ENCODE results near the gene VMO1. TPM values are rescaled to one million over a fixed set of nuclear protein-coding genes. Genes with fewer than 3 reads are reported as not detected.

Gene VMO1
- total and polyA plus RNA-seq, 2 donors (not counting 3 experiments of a cell fraction or from before 2014, with no cell fraction given) = 0.23 TPM; not detected in 1

GRCh38 chr17:4780325-4780955 lies 5.7 kb downstream of the VMO1 start:
- dilution Hi-C loops (cut with MboI; ENCODE audit: extremely low pct_ligation_motif_present, low sequenced_read_pairs) (no loop called here), intact Hi-C loops (cut with micrococcal nuclease) (no loop called here)
- no peaks in the 10 kb centered on the region for H3K79me2 ChIP-seq (ENCODE audit: control insufficient read depth, insufficient read depth, low read length)
- H3K27me3 ChIP-seq (ENCODE audit: control insufficient read depth in 2 of 2, insufficient read depth in 2 of 2, low read length in 2 of 2) = peaks cover 19 to 23% of the 10 kb centered on the region in 2 experiments
- no peak overlapping the region for H3K27ac ChIP-seq (ENCODE audit: insufficient read depth, low read depth, low read length)
- FAIRE-seq (no peak), DNase-seq (ENCODE audit: low read depth, low spot score) (no peak)
- no peaks in the 10 kb centered on the region for H3K9me3 ChIP-seq (replicated peaks; ENCODE audit: control insufficient read depth, insufficient read depth, low read length)
- no peaks in the 10 kb centered on the region for H4K20me1 ChIP-seq (replicated peaks; ENCODE audit: control insufficient read depth, extremely low read depth, insufficient read depth, low read length)
- no peak overlapping the region for H3K4me3 ChIP-seq (replicated peaks in 1 of 3; ENCODE audit: insufficient read depth in 1 of 3, low read depth in 1 of 3, low read length in 3 of 3)
- TF ChIP-seq JUN (IDR thresholded peaks at IDR 0.05; ENCODE audit: borderline replicate concordance, insufficient read depth, insufficient read length, low read depth) (no peak), POLR2A (IDR thresholded peaks at IDR 0.05; ENCODE audit: low read depth, low read length) (no peak), FOS (IDR thresholded peaks at IDR 0.05; ENCODE audit: borderline replicate concordance, insufficient read depth, low read length) (no peak), GATA2 (IDR thresholded peaks at IDR 0.05; ENCODE audit: insufficient read depth, insufficient read length, low read depth, low read length) (no peak), POLR2AphosphoS5 (IDR thresholded peaks at IDR 0.05; ENCODE audit: insufficient read depth, low read depth, low read length) (no peak), MAX (IDR thresholded peaks at IDR 0.05; ENCODE audit: insufficient read depth, insufficient read length) (no peak), CTCF (IDR thresholded peaks at IDR 0.05; ENCODE audit: extremely low read depth in 1 of 2, insufficient read depth in 1 of 2, low read depth in 1 of 2, low read length in 2 of 2) (no peak), MYC (IDR thresholded peaks at IDR 0.05; ENCODE audit: low read depth, low read length) (no peak), EZH2 (IDR thresholded peaks at IDR 0.05; ENCODE audit: borderline replicate concordance, low read depth, low read length, severe bottlenecking) (no peak)
- peaks cover 2% of the 10 kb centered on the region for H3K4me1 ChIP-seq (ENCODE audit: control insufficient read depth, extremely low read depth, insufficient read depth, low read length)
- no peak overlapping the region for H2AFZ ChIP-seq (ENCODE audit: low read depth, low read length)
- no peaks in the 10 kb centered on the region for H3K9me1 ChIP-seq (replicated peaks; ENCODE audit: control insufficient read depth, extremely low read depth, insufficient read depth, low read length)
- CTCF ChIA-PET = interaction anchor here (0.8 to 2.6 kb wide), 5 partner anchors 9 to 98 kb away, joined by 3 to 13 read pairs (median 3); partner anchors contain the start of gene TM4SF5
- no peak overlapping the region for H3K4me2 ChIP-seq (ENCODE audit: insufficient read depth, low read length)
- no peak overlapping the region for H3K9ac ChIP-seq (replicated peaks; ENCODE audit: extremely low read depth, insufficient read depth, low read length)
- POLR2A ChIA-PET = no interaction called here
- H3K36me3 ChIP-seq (ENCODE audit: control insufficient read depth in 2 of 2, extremely low read depth in 1 of 2, insufficient read depth in 2 of 2, low read length in 2 of 2) = no peaks in the 10 kb centered on the region
- no TSS peak for BruUV-seq (replicated peaks)
